Measurements from ENCODE around the gene SERPINF2. TPM values are rescaled to one million over a fixed set of nuclear protein-coding genes. Genes with fewer than 3 reads are reported as not detected.
"Not testable (repeated sequence)": the region's sequence is repeated elsewhere in the genome, so short reads cannot be mapped to it uniquely, and the experiment has no call there.

The SERPINF2 gene
- polyA plus RNA-seq, 1 donor (not counting 4 experiments of a cell fraction or from before 2014, with no cell fraction given) = 0.96 TPM

DNA sequence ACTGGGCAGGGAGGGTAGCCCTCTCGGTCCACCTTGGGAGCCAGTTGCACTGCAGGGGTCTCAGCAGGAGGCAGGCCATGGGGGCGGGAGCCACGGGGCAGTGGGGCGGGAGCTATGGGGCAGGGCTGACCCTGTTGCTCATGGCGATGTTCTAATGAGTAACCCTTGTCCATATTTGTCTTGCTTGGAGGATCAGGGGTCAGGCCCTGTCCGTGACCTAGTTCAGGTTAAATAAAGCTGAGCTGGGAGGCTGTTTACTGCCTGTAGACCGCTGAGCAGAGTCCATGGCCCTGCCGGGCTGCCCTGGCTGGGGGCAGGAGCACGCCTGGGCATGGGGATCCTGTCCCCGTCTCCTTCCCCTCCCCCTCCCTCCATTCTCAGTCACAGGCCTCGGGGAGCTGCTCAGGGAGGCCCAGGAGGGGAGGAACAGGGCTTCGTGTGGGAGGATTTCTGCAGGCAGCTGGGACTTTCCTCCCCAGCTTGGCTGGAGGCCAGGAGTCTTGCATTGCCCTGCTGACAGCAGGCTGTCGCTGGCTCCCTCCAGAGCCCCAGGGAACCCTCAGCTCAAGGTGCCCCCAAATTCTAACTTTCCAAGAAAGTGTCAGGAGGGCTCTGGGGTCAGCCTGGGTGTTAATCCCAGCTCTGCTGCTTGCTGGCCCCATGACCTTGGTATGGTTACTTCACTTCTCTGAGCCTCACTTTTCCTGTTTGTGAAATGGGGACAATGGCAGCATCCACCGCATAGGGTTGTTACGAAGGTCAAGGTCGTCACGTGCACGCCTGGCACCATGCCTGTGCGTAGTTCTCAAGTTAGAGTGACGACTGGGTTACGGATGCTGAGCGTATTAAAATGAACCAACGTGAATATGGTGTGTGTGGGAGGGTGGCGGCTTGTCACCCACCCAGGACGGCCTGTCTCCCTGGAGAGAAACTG is 6.1 kb upstream of the SERPINF2 start:
- Histone ChIP-seq H3K9ac (ENCODE audit: control insufficient read depth, extremely low read depth, insufficient read depth, low read length) (no peak overlapping the region), H2AFZ (ENCODE audit: control insufficient read depth, low read length) (no peak overlapping the region), H3K4me1 (ENCODE audit: control insufficient read depth, extremely low read depth, insufficient read depth, low read length) (peaks cover 7% of the 10 kb centered on the region), H4K20me1 (ENCODE audit: control insufficient read depth, extremely low read depth, insufficient read depth, low read length) (no peaks in the 10 kb centered on the region), H3K9me3 (ENCODE audit: control insufficient read depth, low read depth, low read length) (no peaks in the 10 kb centered on the region), H3K27ac (ENCODE audit: control insufficient read depth, insufficient read depth, low read length) (no peak overlapping the region), H3K79me2 (ENCODE audit: control insufficient read depth, insufficient read depth, low read length) (no peaks in the 10 kb centered on the region), H3K4me3 (ENCODE audit: control insufficient read depth in 2 of 3, extremely low read depth in 1 of 3, insufficient read depth in 2 of 3, low read depth in 1 of 3, low read length in 3 of 3) (no peak overlapping the region), H3K4me2 (ENCODE audit: control insufficient read depth, extremely low read depth, insufficient read depth, low read depth, low read length) (no peak overlapping the region), H3K27me3 (ENCODE audit: control insufficient read depth, extremely low read depth, insufficient read depth, low read length) (no peaks in the 10 kb centered on the region), H3K36me3 (ENCODE audit: control insufficient read depth in 2 of 2, extremely low read depth in 1 of 2, insufficient read depth in 2 of 2, low read length in 2 of 2) (peaks cover 2 to 16% of the 10 kb centered on the region in 2 experiments), H3K9me1 (ENCODE audit: control insufficient read depth, extremely low read depth, insufficient read depth, low read length) (no peaks in the 10 kb centered on the region)
- DNase-seq (ENCODE audit: low read depth, low spot score) = no peak
- no peak for FAIRE-seq
- TF ChIP-seq, protein P1, sequence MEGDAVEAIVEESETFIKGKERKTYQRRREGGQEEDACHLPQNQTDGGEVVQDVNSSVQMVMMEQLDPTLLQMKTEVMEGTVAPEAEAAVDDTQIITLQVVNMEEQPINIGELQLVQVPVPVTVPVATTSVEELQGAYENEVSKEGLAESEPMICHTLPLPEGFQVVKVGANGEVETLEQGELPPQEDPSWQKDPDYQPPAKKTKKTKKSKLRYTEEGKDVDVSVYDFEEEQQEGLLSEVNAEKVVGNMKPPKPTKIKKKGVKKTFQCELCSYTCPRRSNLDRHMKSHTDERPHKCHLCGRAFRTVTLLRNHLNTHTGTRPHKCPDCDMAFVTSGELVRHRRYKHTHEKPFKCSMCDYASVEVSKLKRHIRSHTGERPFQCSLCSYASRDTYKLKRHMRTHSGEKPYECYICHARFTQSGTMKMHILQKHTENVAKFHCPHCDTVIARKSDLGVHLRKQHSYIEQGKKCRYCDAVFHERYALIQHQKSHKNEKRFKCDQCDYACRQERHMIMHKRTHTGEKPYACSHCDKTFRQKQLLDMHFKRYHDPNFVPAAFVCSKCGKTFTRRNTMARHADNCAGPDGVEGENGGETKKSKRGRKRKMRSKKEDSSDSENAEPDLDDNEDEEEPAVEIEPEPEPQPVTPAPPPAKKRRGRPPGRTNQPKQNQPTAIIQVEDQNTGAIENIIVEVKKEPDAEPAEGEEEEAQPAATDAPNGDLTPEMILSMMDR (optimal IDR thresholded peaks at IDR 0.05 in 1 of 3, IDR thresholded peaks at IDR 0.05 in 1 of 3, conservative IDR thresholded peaks at IDR 0.05 in 1 of 3; ENCODE audit: extremely low read depth in 1 of 3, insufficient read depth in 2 of 3, low read length in 3 of 3) = no peak
- no peak for TF ChIP-seq EZH2 (IDR thresholded peaks at IDR 0.05; ENCODE audit: low read length)
- dilution Hi-C loops (cut with MboI; ENCODE audit: extremely low pct_ligation_motif_present, low sequenced_read_pairs) = no loop called here

DNA sequence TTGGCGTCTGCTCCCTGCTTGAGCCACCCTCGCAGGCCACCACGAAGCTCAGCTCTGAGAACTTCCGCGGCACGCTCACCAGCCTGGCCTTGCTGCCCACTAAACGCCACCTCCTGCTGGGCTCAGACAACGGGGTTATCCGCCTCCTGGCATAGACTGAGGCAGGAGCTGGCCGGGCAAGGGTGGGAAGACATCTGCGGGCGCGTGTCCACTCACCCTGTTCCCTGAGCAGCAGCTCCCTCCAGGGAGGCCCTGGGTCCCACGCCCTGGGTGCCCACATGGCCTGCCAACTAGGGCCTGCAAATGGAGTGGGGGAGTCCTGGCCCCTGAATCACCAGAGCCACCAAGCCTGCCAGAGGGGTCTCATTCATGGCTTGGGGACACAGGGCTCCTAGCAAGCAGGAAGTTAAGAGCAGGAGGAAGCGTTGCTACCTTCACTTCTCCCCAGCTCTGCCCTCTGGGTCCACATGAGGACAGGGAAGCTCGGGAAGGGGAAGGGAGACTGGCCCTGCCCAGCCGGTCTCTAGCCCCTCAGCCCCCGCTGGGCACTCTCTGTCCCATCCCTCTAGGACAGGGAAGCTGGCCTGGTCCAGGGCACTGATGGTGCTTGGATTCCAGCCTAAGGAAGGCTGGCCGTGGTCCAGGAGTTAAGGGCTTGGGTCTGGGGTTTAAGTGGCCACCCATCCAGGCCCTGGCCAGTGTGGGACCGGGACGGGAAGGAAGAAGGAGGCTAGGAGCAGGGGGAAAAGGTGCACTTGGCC is 5.0 kb upstream of the SERPINF2 start:
- H3K4me2 ChIP-seq (ENCODE audit: control insufficient read depth, extremely low read depth, insufficient read depth, low read depth, low read length) = no peak overlapping the region
- H3K79me2 ChIP-seq (ENCODE audit: control insufficient read depth, insufficient read depth, low read length) = no peaks in the 10 kb centered on the region
- DNase-seq (ENCODE audit: low read depth, low spot score) (no peak), FAIRE-seq (no peak)
- H4K20me1 ChIP-seq (ENCODE audit: control insufficient read depth, extremely low read depth, insufficient read depth, low read length) = no peaks in the 10 kb centered on the region
- H3K36me3 ChIP-seq (ENCODE audit: control insufficient read depth in 2 of 2, extremely low read depth in 1 of 2, insufficient read depth in 2 of 2, low read length in 2 of 2) = peaks cover 2 to 15% of the 10 kb centered on the region in 2 experiments
- H3K4me1 ChIP-seq (ENCODE audit: control insufficient read depth, extremely low read depth, insufficient read depth, low read length) = peaks cover 7% of the 10 kb centered on the region
- H3K27ac ChIP-seq (ENCODE audit: control insufficient read depth, insufficient read depth, low read length) = no peak overlapping the region
- H3K9me3 ChIP-seq (ENCODE audit: control insufficient read depth, low read depth, low read length) = no peaks in the 10 kb centered on the region
- no peaks in the 10 kb centered on the region for H3K27me3 ChIP-seq (ENCODE audit: control insufficient read depth, extremely low read depth, insufficient read depth, low read length)
- no peak overlapping the region for H2AFZ ChIP-seq (ENCODE audit: control insufficient read depth, low read length)
- dilution Hi-C loops (cut with MboI; ENCODE audit: extremely low pct_ligation_motif_present, low sequenced_read_pairs) = no loop called here
- no peak overlapping the region for H3K9ac ChIP-seq (ENCODE audit: control insufficient read depth, extremely low read depth, insufficient read depth, low read length)
- no peaks in the 10 kb centered on the region for H3K9me1 ChIP-seq (ENCODE audit: control insufficient read depth, extremely low read depth, insufficient read depth, low read length)
- no peak overlapping the region for H3K4me3 ChIP-seq (ENCODE audit: control insufficient read depth in 2 of 3, extremely low read depth in 1 of 3, insufficient read depth in 2 of 3, low read depth in 1 of 3, low read length in 3 of 3)
- TF ChIP-seq, protein P1 (optimal IDR thresholded peaks at IDR 0.05 in 1 of 3, IDR thresholded peaks at IDR 0.05 in 1 of 3, conservative IDR thresholded peaks at IDR 0.05 in 1 of 3; ENCODE audit: extremely low read depth in 1 of 3, insufficient read depth in 2 of 3, low read length in 3 of 3) = no peak
- TF ChIP-seq EZH2 (IDR thresholded peaks at IDR 0.05; ENCODE audit: low read length) = no peak

DNA sequence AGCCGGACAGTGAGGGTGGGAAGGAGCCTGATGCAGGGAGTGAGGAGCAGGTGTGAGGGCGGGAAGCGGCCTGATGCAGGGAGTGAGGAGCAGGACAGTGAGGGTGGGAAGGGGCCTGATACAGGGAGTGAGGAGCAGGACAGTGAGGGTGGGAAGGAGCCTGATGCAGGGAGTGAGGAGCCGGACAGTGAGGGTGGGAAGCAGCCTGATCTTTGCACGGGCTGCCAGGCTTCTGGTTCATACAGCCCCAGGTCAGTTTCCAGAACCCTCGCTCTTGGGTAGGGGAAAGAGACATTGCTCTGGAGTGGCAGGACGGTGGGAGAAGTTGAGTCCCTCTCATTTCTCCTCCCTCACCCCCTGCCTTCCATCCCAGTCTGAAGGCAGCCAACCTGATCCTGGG is 772 bp upstream of the SERPINF2 start:
- H3K79me2 ChIP-seq (ENCODE audit: control insufficient read depth, insufficient read depth, low read length); H3K9me3 ChIP-seq (ENCODE audit: control insufficient read depth, low read depth, low read length); H3K27me3 ChIP-seq (ENCODE audit: control insufficient read depth, extremely low read depth, insufficient read depth, low read length); H3K4me2 ChIP-seq (ENCODE audit: control insufficient read depth, extremely low read depth, insufficient read depth, low read depth, low read length); DNase-seq (ENCODE audit: low read depth, low spot score); H3K9ac ChIP-seq (ENCODE audit: control insufficient read depth, extremely low read depth, insufficient read depth, low read length); H2AFZ ChIP-seq (ENCODE audit: control insufficient read depth, low read length); H3K27ac ChIP-seq (ENCODE audit: control insufficient read depth, insufficient read depth, low read length); FAIRE-seq; dilution Hi-C loops (cut with MboI; ENCODE audit: extremely low pct_ligation_motif_present, low sequenced_read_pairs); H4K20me1 ChIP-seq (ENCODE audit: control insufficient read depth, extremely low read depth, insufficient read depth, low read length); H3K4me1 ChIP-seq (ENCODE audit: control insufficient read depth, extremely low read depth, insufficient read depth, low read length); H3K36me3 ChIP-seq (ENCODE audit: control insufficient read depth in 2 of 2, extremely low read depth in 1 of 2, insufficient read depth in 2 of 2, low read length in 2 of 2); H3K4me3 ChIP-seq (ENCODE audit: control insufficient read depth in 2 of 3, extremely low read depth in 1 of 3, insufficient read depth in 2 of 3, low read depth in 1 of 3, low read length in 3 of 3); H3K9me1 ChIP-seq (ENCODE audit: control insufficient read depth, extremely low read depth, insufficient read depth, low read length): not testable (repeated sequence)
